ENCODE results near the gene DMXL1.

- no peak for TF ChIP-seq CREB5 (CRISPR knock-in tag; IDR thresholded peaks at IDR 0.05; ENCODE audit: low read depth)
- TF ChIP-seq BACH2 (CRISPR knock-in tag; IDR thresholded peaks at IDR 0.05; ENCODE audit: borderline replicate concordance): no peak
- no peak for TF ChIP-seq ZNF70 (CRISPR knock-in tag; IDR thresholded peaks at IDR 0.05)
- TF ChIP-seq PATZ1 (CRISPR knock-in tag; IDR thresholded peaks at IDR 0.05; ENCODE audit: borderline replicate concordance): no peak
- TF ChIP-seq OSR1 (CRISPR knock-in tag; IDR thresholded peaks at IDR 0.05): no peak
- TF ChIP-seq SNAI2 (CRISPR knock-in tag; IDR thresholded peaks at IDR 0.05): no peak
- TF ChIP-seq ISL1 (CRISPR knock-in tag; IDR thresholded peaks at IDR 0.05): no peak
- no peak for TF ChIP-seq ARNTL (CRISPR knock-in tag; IDR thresholded peaks at IDR 0.05; ENCODE audit: borderline replicate concordance, low read depth)
- TF ChIP-seq ZFP30 (CRISPR knock-in tag; IDR thresholded peaks at IDR 0.05): no peak
- TF ChIP-seq TOX (CRISPR knock-in tag; IDR thresholded peaks at IDR 0.05; ENCODE audit: borderline replicate concordance): no peak
- TF ChIP-seq ESRRG (CRISPR knock-in tag; IDR thresholded peaks at IDR 0.05): no peak
- no peak for TF ChIP-seq TSHZ2 (CRISPR knock-in tag; IDR thresholded peaks at IDR 0.05)
- no peak for TF ChIP-seq ZNF8 (CRISPR knock-in tag; IDR thresholded peaks at IDR 0.05)
Measured at GRCh38 chr5:119217183-119217582, 146.3 kb downstream of the DMXL1 start.
